HG03159 (cell line): ENCODE measurements around the gene TMEM150A.
"Not testable (repeated sequence)": the region's sequence is repeated elsewhere in the genome, so short reads cannot be mapped to it uniquely, and the experiment has no call there.

Source experiments
- ATAC-seq: cut with Tn5 transposase; IDR thresholded peaks from one replicate; pipeline ENCODE4 v1.9.1; 2021; ENCODE audit warnings: mild to moderate bottlenecking, moderate library complexity; ENCODE audit not compliant: unreplicated experiment

Gene TMEM150A

DNA sequence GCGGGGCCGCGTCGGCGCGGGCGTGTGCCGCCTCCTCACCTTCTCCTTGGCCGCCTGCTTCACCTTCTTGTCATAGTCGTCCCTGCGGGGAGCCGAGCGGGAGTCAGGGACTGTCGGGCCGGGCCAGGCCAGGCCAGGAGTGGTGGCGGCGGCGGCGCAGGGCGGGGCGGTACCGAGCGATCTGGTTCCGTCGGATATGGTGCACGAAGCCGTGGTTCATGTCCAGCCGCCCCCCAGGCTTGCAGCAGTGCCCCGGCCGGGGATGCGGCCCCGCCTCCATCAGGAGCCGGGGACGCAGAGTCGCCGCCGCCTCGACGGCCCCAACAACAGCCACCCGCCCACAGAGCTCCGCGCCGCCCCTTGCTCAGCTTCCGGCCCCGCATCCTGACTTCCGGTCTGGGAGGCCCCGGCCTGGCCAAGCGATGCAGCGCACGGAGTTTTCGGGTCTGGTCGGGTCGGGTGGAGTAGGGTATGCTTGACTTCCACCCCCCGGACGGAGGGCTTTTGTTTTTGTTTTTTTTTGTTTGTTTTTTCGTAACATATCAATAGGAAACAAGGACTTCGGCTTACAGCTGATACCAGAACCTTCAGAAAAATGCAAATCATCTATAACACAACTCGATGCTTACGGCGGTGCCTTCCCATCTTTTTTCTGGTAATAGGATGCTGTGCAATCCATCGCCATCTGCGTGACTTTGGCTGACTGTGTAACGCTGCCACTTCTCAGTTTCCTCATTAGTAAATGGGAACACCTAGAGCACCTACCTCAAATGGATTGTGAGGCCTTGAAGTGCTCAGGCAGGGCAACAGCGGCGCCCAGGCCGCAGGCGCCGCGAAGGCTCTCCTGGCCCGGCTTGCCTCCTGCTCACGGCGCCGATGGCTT, 9.4 kb upstream of the TMEM150A start, which contains the start of gene C2orf68:
Gene C2orf68 (minus strand): TSS at position 362 of the 883 bp plus-strand sequence. CDS start 82 bp downstream, at position 280.
- peak; percentile 77 for ATAC-seq

DNA sequence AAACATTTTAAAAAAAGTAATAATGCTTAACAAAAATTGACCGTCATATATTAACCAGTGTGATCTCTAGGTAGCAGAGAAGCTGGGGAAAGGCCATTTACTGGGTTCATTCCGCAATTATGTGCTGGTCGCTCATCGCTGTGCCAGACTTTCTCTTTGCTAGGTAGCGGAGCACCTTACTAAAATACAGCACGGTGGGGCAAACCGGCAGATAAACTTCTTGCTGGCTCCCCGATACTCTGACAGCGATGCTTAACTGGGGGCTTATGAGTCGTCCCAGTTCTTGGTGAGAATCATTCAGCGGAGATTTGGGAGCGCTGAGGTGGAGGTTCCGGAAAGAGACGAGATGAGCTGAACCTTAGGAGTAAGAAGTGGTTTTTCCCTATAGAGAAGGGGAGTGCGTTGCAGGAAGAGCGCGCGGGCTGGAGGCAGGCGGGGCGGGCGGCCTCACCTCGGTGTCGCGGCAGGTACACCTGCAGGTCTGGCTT, 8.8 kb upstream of the TMEM150A start:
- no peak for ATAC-seq

DNA sequence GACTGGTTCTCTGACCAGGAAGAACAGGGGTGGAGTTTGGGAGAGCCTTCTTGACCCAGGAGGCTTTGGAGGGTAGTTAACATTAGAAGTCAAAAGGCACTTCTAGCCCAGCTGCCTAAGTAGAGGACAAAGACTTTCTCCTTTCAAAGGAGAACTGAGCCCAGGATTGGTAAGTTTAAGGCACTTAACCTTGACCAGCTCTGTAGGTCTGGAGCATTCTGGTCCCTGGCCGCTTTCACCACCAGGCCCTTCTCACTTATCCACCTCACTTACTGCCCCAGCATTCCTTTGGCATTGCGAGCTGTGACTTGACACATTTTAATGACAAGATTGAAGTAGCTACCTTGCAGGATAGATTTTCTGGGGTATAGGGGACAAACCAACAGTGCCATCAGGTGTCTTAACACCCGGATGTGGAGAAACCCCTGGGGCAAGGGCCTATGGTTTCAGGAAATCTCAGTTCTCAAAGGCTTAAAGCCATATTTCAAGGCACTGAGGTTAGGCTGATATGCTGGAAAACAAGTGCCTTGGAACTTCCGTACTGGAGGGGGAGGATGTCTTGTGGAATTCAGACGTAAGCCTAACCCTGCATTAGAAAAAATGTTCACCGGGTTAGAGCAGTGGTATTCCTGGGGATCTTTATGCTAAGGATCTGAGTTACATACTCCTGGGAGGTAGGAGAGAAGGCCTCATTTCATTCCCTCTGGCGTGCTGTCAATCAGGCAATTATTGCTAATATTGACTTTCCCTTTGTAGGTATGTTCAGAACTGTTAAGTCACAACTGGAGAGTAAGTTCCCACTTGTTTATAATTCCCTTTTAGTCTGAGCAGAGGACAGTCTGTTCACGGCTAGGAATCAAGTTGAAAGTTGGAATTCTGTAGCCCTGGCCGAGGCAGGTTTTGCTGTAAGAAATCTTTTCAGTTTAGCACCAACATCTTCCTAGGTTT, 5.0 kb upstream of the TMEM150A start:
- ATAC-seq = no peak

DNA sequence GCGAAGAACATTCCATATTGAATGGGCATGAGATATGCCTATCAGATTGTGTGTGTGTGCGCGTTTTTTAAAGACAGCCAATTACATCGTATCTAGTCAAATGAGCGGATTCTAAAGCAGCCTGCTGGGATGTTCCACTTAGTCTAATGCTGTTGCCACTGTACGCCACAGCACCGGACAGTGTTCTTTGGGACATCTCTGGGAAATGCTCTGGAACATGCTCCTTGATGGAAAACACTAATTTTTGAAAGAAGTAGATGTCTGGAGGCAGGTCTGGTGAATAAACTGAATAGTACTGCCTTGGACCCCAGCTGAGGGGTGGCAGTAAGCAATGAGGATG, 3.6 kb upstream of the TMEM150A start:
- ATAC-seq = no peak

DNA sequence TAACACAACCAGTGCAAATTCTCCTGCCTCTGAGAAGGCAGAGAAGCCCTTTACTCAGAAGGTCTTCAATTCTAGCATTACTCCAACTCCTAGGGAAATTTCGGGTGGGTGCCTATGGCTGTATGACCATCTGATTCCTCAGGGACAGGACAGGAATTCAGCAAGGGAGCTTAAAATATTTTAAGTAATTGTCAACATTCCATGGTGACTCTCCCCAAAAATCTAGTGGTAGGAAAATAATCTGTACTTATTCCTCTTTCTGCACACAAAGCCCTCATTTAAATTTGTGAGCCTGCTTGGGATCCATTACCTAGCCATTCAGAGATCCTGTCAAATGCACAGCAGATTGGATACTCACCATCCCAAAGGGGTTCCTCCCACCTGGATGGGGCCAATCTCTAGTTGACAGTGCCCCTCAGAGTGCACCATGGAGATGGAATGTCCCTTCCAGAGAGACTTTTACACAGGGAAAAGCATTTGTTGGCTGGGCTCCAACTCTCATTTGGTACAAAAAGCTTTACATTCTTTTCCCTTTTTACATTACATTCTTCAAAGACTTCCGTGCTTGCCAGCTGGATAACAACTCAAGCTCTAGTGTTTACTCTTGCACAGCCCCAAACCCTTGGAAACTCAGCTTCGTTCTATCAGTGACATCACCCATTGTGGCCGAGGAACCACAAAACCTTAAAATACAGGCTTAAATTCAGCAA, 3.1 kb upstream of the TMEM150A start:
- no peak for ATAC-seq

DNA sequence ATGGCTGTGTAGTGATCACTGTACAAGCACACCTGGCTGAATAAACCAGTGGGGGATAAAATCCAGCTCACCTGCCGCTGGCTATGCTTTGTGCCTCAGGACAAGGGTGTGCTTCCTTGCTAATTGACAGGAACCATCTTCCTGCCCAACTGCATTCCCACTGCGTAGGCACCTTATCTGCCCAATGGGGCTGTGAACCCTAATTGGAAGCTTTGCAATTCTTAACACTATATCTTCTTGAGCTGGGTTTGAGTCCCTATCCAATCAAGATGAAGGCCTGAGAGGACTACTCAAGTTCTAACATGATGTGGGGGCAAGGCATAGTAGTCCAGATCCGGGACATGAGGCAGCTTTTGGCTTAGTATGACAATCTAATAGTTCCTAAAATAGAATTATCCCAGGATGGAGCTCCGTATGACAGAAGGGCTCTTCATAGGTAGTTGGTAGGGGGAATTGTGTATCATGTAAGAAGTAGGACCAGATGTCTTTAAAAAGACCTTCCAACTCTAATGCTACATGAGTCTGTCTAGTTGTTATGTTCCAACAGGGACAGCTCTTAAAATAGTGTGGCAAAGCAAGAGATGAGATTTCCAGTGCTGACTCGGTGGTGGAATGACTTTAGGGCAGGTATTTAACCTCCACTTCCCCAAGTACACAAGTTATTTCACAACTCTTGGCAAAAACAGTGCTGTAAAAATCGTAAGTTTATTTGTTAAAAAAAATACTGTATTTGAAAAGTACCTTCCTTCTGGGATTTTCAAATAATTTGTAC, 2.3 kb upstream of the TMEM150A start:
- ATAC-seq = no peak

DNA sequence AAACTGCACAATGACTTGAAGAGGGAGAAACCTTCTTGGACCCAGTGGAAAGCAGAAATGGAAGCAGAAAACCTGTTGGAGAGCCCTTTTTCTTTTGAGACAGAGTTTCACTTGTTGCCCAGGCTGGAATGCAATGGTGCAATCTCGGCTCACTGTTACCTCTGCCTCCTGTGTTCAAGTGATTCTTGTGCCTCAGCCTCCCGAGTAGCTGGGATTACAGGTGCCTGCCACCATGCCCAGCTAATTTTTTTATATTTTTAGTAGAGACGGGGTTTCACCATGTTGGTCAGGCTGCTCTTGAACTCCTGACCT, 1.6 kb upstream of the TMEM150A start:
- not testable (repeated sequence) for ATAC-seq

DNA sequence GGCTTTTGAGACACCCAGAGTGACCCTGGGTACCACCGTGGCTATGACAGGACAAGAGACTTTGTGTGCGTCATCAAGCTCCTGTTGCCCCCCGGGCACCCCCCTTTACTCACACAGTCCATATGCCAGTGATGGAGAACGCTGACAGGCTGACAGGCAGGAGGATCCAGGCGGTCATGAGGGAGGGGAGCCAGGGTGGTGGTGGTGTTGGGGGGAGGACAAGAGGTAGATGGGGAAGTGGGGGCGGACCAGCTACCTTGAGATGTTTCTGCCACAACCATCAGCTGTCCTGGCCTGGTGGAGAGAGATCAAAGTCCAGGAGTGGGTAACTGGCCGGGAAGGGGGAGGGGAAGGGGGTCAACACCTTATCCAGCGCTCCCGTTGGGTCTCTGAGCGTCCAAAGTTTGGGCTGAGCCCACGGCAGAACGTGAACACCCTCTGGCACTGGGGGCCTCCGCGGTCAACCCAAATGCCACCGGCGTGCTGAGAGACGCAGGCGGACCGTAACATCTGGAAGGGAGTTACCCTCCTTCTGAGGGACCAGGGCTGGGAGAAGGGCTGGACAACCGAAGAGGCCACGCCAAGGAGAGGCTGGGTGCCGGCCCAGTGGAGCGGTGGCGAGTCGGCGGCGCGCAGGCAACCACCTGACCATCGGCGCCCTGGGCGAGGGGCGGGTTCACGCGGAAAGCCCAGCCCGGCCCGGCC, 575 bp downstream of the TMEM150A start:
- peak; percentile 26 for ATAC-seq

DNA sequence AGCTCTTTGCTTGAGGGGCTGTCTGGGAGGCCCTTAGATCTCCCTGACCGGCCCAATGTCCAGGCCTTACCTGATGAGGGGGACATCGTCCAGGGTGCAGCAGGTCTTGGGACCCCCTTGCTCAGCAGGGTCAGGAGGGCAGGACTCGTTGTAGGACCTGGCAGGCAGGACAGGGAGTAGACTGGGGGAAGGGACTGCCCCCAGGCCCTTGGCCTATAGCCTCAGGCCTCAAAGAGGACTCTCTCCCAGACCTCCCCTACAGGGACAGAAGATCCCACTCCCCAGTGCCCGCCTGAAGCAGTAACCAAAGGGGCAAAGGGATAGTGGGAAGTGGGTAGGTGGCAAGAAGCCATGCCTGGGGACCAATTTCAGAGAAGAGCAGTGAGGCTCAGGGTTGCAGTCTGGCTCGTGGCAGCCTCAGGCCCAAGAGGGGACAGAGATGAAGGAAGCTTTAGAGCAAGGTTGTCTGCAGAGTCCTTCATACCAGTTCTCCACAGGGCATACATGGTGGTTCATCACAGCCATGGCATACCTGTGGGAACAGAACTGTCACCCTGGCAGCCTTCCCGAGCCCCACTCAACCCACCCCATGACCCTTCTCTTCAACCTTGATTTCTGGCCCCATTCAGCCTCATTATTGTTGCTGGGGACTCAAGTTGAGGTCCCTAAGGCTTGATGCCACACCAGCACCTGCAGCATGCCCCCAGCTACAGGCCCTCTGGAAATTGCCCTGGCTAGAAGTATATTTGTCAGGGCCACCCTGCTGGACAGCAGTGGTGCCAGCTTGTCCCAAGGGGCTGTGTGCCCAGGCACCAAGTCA, 1.3 kb downstream of the TMEM150A start:
- ATAC-seq = no peak

DNA sequence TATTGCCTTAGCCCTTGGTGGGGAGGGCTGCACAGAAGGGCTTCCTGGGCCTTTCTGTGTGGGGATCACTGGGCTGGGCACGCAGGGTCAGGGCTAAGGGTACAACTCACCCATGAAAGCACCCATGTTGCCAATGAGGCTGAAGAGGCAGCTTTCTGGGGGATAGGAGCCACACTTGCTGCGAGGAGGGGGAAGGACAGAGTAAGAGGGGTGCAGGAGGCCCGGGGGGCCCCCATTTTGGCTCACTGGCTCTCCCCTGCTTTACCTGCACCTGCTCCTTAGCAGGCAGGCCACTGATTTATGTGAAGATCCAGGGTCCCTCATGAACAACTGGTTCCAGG, 2.3 kb downstream of the TMEM150A start:
- no peak for ATAC-seq

DNA sequence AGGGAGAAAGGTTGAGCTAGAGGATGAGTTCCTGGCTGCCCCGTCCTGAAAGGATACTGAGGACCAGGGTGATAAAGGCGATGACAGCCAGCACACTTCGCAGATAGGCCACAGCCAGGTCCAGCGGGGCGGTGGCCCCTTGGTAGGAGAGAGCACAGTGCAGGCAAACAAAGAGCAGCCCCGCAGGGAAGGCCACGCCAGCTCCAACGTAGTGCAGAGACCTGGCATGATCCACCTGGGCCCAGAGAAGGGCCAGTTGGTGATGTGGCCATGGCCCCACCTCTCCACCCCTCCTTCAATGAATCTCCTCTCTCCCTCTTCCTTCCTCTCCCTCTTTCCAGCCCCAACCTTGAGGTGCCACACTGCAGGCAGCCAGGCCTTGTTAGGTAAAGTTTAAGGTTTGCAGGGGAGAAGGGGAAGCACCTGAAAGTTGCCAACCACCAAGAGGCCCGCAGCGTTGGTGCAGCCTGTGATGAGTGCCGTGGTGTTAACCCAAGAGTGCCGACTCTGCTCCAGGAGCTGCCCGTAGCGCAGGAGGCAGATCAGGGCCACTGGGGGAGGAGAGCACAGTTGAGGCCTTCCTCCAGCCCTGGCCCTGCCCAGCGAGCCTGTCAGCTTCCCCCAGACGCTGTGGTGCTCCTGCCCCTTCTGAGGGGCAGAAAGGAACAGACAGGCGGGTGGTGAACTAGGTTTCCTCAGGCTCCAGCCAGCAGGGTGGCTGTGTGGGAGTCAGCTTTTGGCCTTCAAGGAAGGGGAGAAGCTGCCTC, 2.8 kb downstream of the TMEM150A start:
- no peak for ATAC-seq

DNA sequence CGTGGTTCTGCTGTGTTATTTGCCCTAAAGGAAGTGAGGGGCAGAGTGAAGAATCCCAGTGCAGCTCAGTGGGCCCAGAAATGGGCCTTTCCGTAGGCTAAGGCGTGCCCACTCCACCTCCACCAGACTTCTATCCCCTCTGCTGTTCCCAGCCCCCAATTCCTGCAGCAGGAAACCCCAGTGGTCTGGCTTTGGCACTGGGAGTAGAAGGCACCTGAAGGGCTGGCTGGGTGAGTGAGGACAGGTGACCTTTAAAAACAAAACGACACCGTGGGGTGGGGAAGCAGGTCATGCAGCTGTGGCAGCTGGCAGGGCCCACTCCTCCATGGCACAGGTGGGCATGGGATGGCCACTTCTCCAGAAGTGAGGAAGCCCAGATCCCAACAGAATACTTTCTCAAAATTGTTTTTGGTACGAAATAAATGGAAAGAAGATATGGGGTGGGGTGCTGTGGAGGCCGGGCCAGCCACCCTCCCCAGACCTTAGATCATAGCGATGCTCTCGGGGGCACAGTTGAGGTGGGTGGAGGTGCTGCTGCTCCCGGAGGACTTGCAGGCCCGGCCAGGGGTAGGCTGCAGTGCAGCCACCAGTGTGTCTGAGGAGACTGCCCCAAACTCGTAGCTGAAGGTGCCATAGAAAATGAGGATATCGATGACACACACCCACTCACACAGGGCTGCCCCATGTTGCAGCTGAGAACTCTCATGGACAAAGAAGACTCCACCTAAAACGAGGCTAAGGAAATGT, 3.7 kb downstream of the TMEM150A start:
- ATAC-seq = no peak

DNA sequence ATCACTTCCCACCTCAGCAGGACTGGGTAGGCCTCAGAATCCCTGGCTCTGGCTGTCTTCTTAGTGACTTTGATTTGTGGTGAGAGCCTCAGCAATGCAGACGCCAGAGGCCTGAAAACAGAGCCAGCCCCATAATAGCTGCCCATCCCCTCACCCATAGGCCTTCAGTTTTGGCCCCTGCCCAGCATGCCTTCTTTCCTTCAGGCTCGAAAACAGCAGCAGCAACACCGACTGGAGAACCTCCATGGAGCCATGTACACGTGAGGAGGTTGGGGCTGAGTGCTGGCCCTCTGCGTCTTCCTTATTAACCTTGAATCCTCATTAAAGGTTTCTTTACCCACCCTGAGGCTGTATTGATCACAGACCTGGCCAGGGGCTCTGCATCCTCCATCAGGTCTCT, 5.3 kb downstream of the TMEM150A start:
- no peak for ATAC-seq

DNA sequence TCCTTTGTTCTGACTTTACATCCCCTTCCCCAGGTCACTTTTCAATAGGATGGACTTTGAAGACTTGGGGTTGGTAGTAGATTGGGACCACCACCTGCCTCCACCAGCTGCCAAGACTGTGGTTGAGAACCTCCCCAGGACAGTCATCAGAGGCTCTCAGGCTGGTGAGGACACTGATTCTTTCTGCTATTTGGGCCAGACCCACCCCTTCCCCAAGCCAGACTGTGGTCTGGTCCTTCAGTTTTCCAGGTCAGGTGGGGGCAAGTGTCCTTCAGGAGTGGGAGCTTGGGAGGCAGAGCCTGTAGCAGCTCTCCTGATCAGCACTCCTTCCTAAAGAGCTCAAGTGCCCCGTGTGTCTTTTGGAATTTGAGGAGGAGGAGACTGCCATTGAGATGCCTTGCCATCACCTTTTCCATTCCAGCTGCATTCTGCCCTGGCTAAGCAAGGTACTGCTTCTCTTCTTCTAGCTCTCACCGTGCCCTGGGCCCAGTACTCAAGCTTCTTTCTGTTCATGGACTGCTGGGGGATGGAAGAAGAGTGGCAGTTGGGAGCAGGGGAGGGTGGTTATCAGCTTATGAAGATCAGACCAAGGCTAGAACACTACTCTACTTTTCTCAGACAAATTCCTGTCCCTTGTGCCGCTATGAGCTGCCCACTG, 5.9 kb downstream of the TMEM150A start:
- ATAC-seq = no peak

DNA sequence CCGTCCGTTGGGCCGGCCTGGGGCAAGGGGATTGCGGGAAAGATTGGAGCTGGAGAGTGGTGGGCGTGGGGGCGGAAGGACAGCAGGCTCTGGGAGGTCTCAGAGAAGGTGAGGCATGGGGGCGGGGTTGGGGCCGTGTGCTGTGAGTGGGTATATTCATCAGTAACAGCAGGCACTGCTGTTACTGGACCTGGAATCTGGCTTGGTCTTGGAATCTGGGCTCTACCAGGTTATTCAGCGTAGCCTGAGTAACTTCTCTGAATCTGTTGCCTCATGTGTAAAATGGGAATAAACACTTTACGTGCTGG, 6.5 kb downstream of the TMEM150A start:
- no peak for ATAC-seq

DNA sequence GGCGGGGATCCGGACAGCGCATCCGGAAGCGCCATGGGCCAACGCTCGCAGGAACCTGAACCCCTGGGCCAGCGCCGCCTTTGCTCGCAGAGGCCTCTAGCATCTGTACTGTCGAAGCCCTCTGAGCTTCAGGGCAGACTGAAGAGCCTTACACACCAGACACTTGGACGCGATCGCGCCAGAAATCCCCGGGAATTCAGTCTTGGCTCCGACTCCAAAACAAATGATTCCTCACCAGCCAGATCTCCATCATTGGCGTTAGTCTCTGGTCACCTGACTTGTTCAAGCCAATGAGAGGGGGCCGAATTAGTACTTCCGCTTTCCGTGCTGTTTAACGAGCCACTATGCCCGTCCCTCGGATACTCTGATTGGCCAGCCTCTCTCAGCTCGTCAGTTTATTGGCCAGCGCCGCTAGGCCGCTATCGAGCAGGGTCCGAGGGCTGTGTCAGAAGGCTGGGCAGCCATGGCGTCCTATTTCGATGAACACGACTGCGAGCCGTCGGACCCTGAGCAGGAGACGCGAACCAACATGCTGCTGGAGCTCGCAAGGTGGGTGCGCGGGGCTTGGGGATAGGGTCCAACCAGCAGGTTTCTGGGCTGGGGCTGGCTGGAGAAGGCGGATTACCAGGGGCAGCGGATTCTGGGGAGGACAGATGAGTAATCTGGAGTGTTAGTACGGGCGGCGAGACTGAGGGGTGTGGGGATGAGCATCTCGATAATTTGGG, 7.0 kb downstream of the TMEM150A start, which contains the start of gene RNF181:
Gene RNF181 (plus strand): TSS at position 445 of the 725 bp plus-strand sequence. CDS start 19 bp downstream, at position 464.
- ATAC-seq = peak; percentile 99
